Measurements from ENCODE around the gene UPK3BL1.
"Not testable (repeated sequence)": the region's sequence is repeated elsewhere in the genome, so short reads cannot be mapped to it uniquely, and the experiment has no call there.

UPK3BL1 gene

GRCh38 chr7:102627271-102627904 is 15.2 kb downstream of the UPK3BL1 start:
- DNase-seq (ENCODE audit: low spot score) = not testable (repeated sequence)

GRCh38 chr7:102618122-102618521 is 24.5 kb downstream of the UPK3BL1 start:
- peak; percentile 25 for DNase-seq (ENCODE audit: low spot score)

GRCh38 chr7:102616507-102617125 is 26.0 kb downstream of the UPK3BL1 start, which contains the start of gene RASA4:
RASA4 (minus strand) TSS chr7:102616756; CDS start chr7:102616689, 67 bp downstream.
- peak; percentile 73 for DNase-seq (ENCODE audit: low spot score)

- DNase-seq (ENCODE audit: low spot score) = not testable (repeated sequence)
These were observed 26.7 kb downstream of the UPK3BL1 start for GRCh38 chr7:102615930-102616329.

GRCh38 chr7:102614873-102615272 is 27.7 kb downstream of the UPK3BL1 start:
- DNase-seq (ENCODE audit: low spot score) = not testable (repeated sequence)

- not testable (repeated sequence) for DNase-seq (ENCODE audit: low spot score)
These were observed 28.3 kb downstream of the UPK3BL1 start for GRCh38 chr7:102614346-102614697.

- DNase-seq (ENCODE audit: low spot score) = not testable (repeated sequence)
These were observed 28.8 kb downstream of the UPK3BL1 start for GRCh38 chr7:102613575-102614345.

- DNase-seq (ENCODE audit: low spot score) = peak; percentile 67
These were observed 30.8 kb downstream of the UPK3BL1 start for GRCh38 chr7:102611675-102612325.

- not testable (repeated sequence) for DNase-seq (ENCODE audit: low spot score)
These were observed 31.4 kb downstream of the UPK3BL1 start for GRCh38 chr7:102611013-102611674.

- DNase-seq (ENCODE audit: low spot score) = not testable (repeated sequence)
These were observed 32.1 kb downstream of the UPK3BL1 start for GRCh38 chr7:102610441-102610840.

GRCh38 chr7:102609734-102610133 is 32.9 kb downstream of the UPK3BL1 start:
- DNase-seq (ENCODE audit: low spot score) = not testable (repeated sequence)

- not testable (repeated sequence) for DNase-seq (ENCODE audit: low spot score)
These were observed 35.7 kb downstream of the UPK3BL1 start for GRCh38 chr7:102606848-102607247.

GRCh38 chr7:102604431-102605145 is 38.0 kb downstream of the UPK3BL1 start:
- not testable (repeated sequence) for DNase-seq (ENCODE audit: low spot score)

- not testable (repeated sequence) for DNase-seq (ENCODE audit: low spot score)
These were observed 40.3 kb downstream of the UPK3BL1 start for GRCh38 chr7:102602317-102602716.

- not testable (repeated sequence) for DNase-seq (ENCODE audit: low spot score)
These were observed 42.9 kb downstream of the UPK3BL1 start for GRCh38 chr7:102599699-102600098.

GRCh38 chr7:102596036-102596435 is 46.6 kb downstream of the UPK3BL1 start:
- DNase-seq (ENCODE audit: low spot score) = not testable (repeated sequence)

GRCh38 chr7:102593637-102594334 is 48.8 kb downstream of the UPK3BL1 start:
- DNase-seq (ENCODE audit: low spot score) = not testable (repeated sequence)

GRCh38 chr7:102592477-102593019 is 50.0 kb downstream of the UPK3BL1 start:
- not testable (repeated sequence) for DNase-seq (ENCODE audit: low spot score)

GRCh38 chr7:102589857-102590256 is 52.7 kb downstream of the UPK3BL1 start:
- not testable (repeated sequence) for DNase-seq (ENCODE audit: low spot score)
